ENCODE data around the gene GBX2. TPM values are rescaled to one million over a fixed set of nuclear protein-coding genes. Genes with fewer than 3 reads are reported as not detected.

GBX2 gene
- total and polyA plus RNA-seq, 2 of the 13 experiments (the other 11 are each of a cell fraction or from before 2014, with no cell fraction given), result not detected

DNA sequence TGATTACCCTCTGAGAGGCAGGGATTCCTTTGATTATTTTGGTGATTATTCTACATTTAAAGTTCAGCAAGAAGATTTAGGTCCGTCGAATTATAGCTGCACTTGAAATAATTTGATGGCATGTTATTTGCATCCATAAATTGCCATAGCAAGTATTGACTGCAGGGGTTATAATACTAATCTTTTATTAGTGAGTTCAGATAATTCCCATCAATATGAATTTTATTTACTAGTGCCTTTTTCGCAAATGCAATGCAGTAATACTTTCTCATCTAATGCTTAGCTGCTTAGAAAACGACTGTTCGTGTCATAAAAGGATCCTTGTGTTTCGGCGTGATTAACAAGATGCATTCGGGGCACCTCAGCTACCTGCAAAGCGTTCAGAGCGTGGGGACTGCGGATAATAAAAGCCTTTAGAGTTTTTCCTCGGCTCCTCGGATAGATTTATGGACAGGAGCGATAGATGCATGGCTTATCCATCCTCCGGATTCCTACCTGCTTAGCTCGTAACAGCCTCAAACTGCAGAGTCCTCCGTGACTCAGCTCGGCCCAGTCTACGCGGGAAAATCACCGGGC lies 2.5 kb upstream of the GBX2 start:
- ATAC-seq (no peak), DNase-seq (ENCODE audit: low spot score) (no peak), FAIRE-seq (no peak)
- Histone ChIP-seq H3K27ac (ENCODE audit: extremely low read length, insufficient read depth, low read length) (no peak overlapping the region), H3K9ac (ENCODE audit: insufficient read depth, low read depth, low read length) (no peak overlapping the region), H3K36me3 (replicated peaks in 1 of 2; ENCODE audit: control insufficient read depth in 1 of 2, insufficient read depth in 2 of 2, low read length in 2 of 2) (no peaks in the 10 kb centered on the region), H3K79me2 (ENCODE audit: insufficient read depth, low read length) (no peaks in the 10 kb centered on the region), H3K4me1 (ENCODE audit: insufficient read depth, low read length) (peaks cover 12% of the 10 kb centered on the region), H4K20me1 (ENCODE audit: insufficient read depth, low read length) (peaks cover 21% of the 10 kb centered on the region), H3K9me3 (ENCODE audit: low read length) (no peaks in the 10 kb centered on the region), H3K27me3 (ENCODE audit: control insufficient read depth in 1 of 2, insufficient read depth in 2 of 2, low read length in 2 of 2) (peaks cover 40 to 100% of the 10 kb centered on the region in 2 experiments), H2AFZ (ENCODE audit: low read length) (no peak overlapping the region), H3K4me2 (ENCODE audit: low read depth, low read length) (no peak overlapping the region), H3K4me3 (replicated peaks in 1 of 3; ENCODE audit: insufficient read depth in 1 of 3, low read depth in 2 of 3, low read length in 3 of 3) (no peak overlapping the region)
- BruUV-seq (replicated peaks), result no TSS peak
- TF ChIP-seq, protein P1, sequence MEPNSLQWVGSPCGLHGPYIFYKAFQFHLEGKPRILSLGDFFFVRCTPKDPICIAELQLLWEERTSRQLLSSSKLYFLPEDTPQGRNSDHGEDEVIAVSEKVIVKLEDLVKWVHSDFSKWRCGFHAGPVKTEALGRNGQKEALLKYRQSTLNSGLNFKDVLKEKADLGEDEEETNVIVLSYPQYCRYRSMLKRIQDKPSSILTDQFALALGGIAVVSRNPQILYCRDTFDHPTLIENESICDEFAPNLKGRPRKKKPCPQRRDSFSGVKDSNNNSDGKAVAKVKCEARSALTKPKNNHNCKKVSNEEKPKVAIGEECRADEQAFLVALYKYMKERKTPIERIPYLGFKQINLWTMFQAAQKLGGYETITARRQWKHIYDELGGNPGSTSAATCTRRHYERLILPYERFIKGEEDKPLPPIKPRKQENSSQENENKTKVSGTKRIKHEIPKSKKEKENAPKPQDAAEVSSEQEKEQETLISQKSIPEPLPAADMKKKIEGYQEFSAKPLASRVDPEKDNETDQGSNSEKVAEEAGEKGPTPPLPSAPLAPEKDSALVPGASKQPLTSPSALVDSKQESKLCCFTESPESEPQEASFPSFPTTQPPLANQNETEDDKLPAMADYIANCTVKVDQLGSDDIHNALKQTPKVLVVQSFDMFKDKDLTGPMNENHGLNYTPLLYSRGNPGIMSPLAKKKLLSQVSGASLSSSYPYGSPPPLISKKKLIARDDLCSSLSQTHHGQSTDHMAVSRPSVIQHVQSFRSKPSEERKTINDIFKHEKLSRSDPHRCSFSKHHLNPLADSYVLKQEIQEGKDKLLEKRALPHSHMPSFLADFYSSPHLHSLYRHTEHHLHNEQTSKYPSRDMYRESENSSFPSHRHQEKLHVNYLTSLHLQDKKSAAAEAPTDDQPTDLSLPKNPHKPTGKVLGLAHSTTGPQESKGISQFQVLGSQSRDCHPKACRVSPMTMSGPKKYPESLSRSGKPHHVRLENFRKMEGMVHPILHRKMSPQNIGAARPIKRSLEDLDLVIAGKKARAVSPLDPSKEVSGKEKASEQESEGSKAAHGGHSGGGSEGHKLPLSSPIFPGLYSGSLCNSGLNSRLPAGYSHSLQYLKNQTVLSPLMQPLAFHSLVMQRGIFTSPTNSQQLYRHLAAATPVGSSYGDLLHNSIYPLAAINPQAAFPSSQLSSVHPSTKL (CRISPR knock-in tag; IDR thresholded peaks at IDR 0.05), result no peak
- TF ChIP-seq CBX2 (IDR thresholded peaks at IDR 0.05; ENCODE audit: low read depth, low read length) (peak; percentile 90; the same call in 1 of the 2 replicates), CBX2 (CRISPR knock-in tag; IDR thresholded peaks at IDR 0.05; ENCODE audit: low read depth) (no peak), MIER3 (CRISPR knock-in tag; IDR thresholded peaks at IDR 0.05; ENCODE audit: borderline replicate concordance) (no peak), MATR3 (CRISPR knock-in tag; IDR thresholded peaks at IDR 0.05) (no peak), FOXA1 (IDR thresholded peaks at IDR 0.05) (no peak), FOXA1 (CRISPR knock-in tag; IDR thresholded peaks at IDR 0.05) (no peak), ZNF570 (CRISPR knock-in tag; IDR thresholded peaks at IDR 0.05; ENCODE audit: borderline replicate concordance) (no peak)
- intact Hi-C loops (cut with micrococcal nuclease; ENCODE audit: unreplicated experiment) (no loop called here), in situ Hi-C loops (cut with HindIII; ENCODE audit: extremely low pct_ligation_motif_present, low pct_unique_long_range_greater_than_20kb) (no loop called here)
- ChIA-PET CTCF (ENCODE audit: low intra/inter-chr PET ratio, low total read pairs) (no interaction called here), POLR2A (no interaction called here)
- 28% methylated on average over 21 of the region's 21 CpGs for WGBS (ENCODE audit: low lambda C conversion rate)
